MM.1S (cell line): ENCODE measurements around the gene EVI5.

Source experiments
- DNase-seq: peaks from one replicate; pipeline ENCODE4 v3.0.0-alpha.2; 2015
- H2AFZ ChIP-seq: fragments of 300-600 bp; sonication (generic); 2 replicates; pipeline ENCODE4 v1.6.0; 2016; ENCODE audit warnings: antibody characterized with exemption, low read length
- H3F3A ChIP-seq: fragments of 300-600 bp; sonication (generic); 2 replicates; pipeline ENCODE4 v1.6.1; 2016; ENCODE audit warnings: mild to moderate bottlenecking, antibody characterized with exemption, low read length, moderate library complexity, mixed read lengths; ENCODE audit not compliant: insufficient read depth
- H3K27ac ChIP-seq: fragments of 300-600 bp; sonication (generic); 2 replicates; pipeline ENCODE4 v1.5.1; 2016; ENCODE audit warnings: mild to moderate bottlenecking, low read length
- H3K27me3 ChIP-seq: fragments of 300-600 bp; sonication (generic); replicated peaks from 2 replicates; pipeline ENCODE4 v1.6.0; 2016; ENCODE audit warnings: low read length; ENCODE audit not compliant: insufficient read depth
- H3K36me3 ChIP-seq: fragments of 300-600 bp; sonication (generic); replicated peaks from 2 replicates; pipeline ENCODE4 v1.6.1; 2016; ENCODE audit warnings: mild to moderate bottlenecking, low read length, mixed read lengths; ENCODE audit not compliant: insufficient read depth
- H3K4me1 ChIP-seq: fragments of 300-600 bp; sonication (generic); 2 replicates; pipeline ENCODE4 v1.6.1; 2016; ENCODE audit warnings: low read length, mixed read lengths
- H3K4me2 ChIP-seq: fragments of 300-600 bp; sonication (generic); 2 replicates; pipeline ENCODE4 v1.6.0; 2016; ENCODE audit warnings: low read depth, low read length
- H3K4me3 ChIP-seq: fragments of 300-600 bp; sonication (generic); 2 replicates; pipeline ENCODE4 v1.5.1; 2016; ENCODE audit warnings: low read length, mixed read lengths
- H3K79me2 ChIP-seq: fragments of 300-600 bp; sonication (generic); 2 replicates; pipeline ENCODE4 v1.6.1; 2016; ENCODE audit warnings: mixed run types, low read length, mixed read lengths
- H3K9ac ChIP-seq: fragments of 300-600 bp; sonication (generic); 2 replicates; pipeline ENCODE4 v1.6.1; 2016; ENCODE audit warnings: low read length, mixed read lengths
- H3K9me2 ChIP-seq: fragments of 300-600 bp; sonication (generic); replicated peaks from 2 replicates; pipeline ENCODE4 v1.6.1; 2016; ENCODE audit warnings: mild to moderate bottlenecking, low read length, mixed read lengths; ENCODE audit not compliant: insufficient read depth
- H3K9me3 ChIP-seq: fragments of 300-600 bp; sonication (generic); replicated peaks from 2 replicates; pipeline ENCODE4 v1.6.1; 2016; ENCODE audit warnings: mild to moderate bottlenecking, low read length, mixed read lengths; ENCODE audit not compliant: insufficient read depth
- H4K20me1 ChIP-seq: fragments of 300-600 bp; sonication (generic); 2 replicates; pipeline ENCODE4 v1.6.1; 2016; ENCODE audit warnings: mild to moderate bottlenecking, low read length, moderate library complexity, mixed read lengths; ENCODE audit not compliant: insufficient read depth
- EZH2 ChIP-seq: fragments of 300-600 bp; sonication (generic); optimal IDR thresholded peaks from 2 replicates; pipeline ENCODE3; 2017; ENCODE audit warnings: low read depth, mild to moderate bottlenecking, antibody characterized with exemption, low read length, mixed read lengths
- EZH2phosphoT487 ChIP-seq: fragments of 300-600 bp; sonication (generic); IDR thresholded peaks from 2 replicates; pipeline ENCODE4 v1.6.1; 2018; ENCODE audit warnings: antibody characterized with exemption, low read length
- TF ChIP-seq, protein P1 (sequence below): fragments of 300-600 bp; sonication (generic); IDR thresholded peaks from 2 replicates; pipeline ENCODE4 v1.5.1; 2016; ENCODE audit warnings: antibody characterized with exemption, low read length, mixed read lengths

Gene EVI5

GRCh38 chr1:92795166-92795565 lies 10.3 kb upstream of the EVI5 start:
- H3K36me3 ChIP-seq, result no peaks in the 10 kb centered on the region
- TF ChIP-seq, protein P1, sequence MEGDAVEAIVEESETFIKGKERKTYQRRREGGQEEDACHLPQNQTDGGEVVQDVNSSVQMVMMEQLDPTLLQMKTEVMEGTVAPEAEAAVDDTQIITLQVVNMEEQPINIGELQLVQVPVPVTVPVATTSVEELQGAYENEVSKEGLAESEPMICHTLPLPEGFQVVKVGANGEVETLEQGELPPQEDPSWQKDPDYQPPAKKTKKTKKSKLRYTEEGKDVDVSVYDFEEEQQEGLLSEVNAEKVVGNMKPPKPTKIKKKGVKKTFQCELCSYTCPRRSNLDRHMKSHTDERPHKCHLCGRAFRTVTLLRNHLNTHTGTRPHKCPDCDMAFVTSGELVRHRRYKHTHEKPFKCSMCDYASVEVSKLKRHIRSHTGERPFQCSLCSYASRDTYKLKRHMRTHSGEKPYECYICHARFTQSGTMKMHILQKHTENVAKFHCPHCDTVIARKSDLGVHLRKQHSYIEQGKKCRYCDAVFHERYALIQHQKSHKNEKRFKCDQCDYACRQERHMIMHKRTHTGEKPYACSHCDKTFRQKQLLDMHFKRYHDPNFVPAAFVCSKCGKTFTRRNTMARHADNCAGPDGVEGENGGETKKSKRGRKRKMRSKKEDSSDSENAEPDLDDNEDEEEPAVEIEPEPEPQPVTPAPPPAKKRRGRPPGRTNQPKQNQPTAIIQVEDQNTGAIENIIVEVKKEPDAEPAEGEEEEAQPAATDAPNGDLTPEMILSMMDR, result no peak
- TF ChIP-seq EZH2 (no peak), EZH2phosphoT487 (no peak)
- no peaks in the 10 kb centered on the region for H3K9me3 ChIP-seq
- H3K27me3 ChIP-seq, result no peaks in the 10 kb centered on the region
- H2AFZ ChIP-seq, result no peak overlapping the region
- no peaks in the 10 kb centered on the region for H4K20me1 ChIP-seq
- H3K4me3 ChIP-seq, result no peak overlapping the region
- no peaks in the 10 kb centered on the region for H3K9me2 ChIP-seq
- H3K4me1 ChIP-seq, result no peaks in the 10 kb centered on the region
- no peaks in the 10 kb centered on the region for H3K79me2 ChIP-seq
- H3F3A ChIP-seq, result no peaks in the 10 kb centered on the region
- H3K9ac ChIP-seq, result no peak overlapping the region
- H3K27ac ChIP-seq, result no peak overlapping the region
- H3K4me2 ChIP-seq, result no peak overlapping the region
- no peak for DNase-seq

DNA sequence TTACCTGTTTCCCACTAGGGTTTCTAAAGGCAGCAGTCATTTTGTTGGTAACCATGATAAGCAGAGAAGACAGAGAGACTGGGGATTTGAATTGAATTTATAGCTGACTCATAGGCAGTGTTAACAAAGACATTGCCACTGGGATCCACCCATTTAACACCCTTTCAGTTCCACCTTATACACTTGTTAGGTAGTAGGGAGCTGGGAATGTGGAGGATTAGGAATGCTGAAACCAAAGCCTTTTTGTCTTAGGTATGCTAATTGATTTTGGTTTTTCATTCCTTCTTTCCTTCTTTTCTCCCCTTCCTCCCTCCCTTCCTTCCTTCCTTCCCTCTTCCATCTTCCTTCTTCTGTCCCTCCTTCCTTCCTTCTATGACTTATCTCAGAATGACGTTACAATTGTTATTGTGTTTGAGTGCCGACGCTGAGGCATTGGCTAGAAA lies 7.5 kb upstream of the EVI5 start:
- Histone ChIP-seq H3K79me2 (no peaks in the 10 kb centered on the region), H3K9ac (no peak overlapping the region), H2AFZ (no peak overlapping the region), H3K4me2 (no peak overlapping the region), H3K9me3 (no peaks in the 10 kb centered on the region), H3K36me3 (no peaks in the 10 kb centered on the region), H3K9me2 (no peaks in the 10 kb centered on the region), H3K27me3 (no peaks in the 10 kb centered on the region), H3F3A (no peaks in the 10 kb centered on the region), H3K4me1 (no peaks in the 10 kb centered on the region), H3K27ac (no peak overlapping the region), H3K4me3 (no peak overlapping the region), H4K20me1 (no peaks in the 10 kb centered on the region)
- TF ChIP-seq, protein P1, result no peak
- TF ChIP-seq EZH2, result no peak
- TF ChIP-seq EZH2phosphoT487, result no peak
- no peak for DNase-seq

DNA sequence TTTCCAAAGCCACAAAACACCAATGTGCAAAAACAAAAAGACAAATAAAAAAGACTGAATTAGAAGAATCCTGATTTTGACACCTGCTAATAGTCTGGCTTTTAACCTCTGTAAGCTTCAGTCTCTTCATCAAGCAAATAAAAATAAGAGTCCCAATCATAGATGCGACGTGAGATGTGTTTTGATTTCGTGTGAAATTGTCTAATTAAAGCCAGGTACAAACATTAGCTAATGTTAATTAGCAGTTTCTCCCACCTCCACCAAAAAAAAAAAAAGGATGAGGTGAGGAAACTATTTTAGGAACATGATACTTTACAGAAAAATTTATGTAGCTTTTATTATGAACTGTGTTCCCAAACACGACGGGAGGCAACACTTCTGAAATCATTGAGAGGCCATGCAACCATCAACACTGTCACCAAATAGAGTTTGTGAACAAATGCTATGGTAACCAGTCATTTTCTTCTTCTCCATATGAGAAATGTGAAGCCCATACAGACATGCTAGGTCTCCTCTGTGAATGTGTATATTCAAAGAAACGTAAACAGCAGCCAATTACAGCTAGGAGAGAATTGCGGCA lies 6.7 kb upstream of the EVI5 start:
- no peaks in the 10 kb centered on the region for H3K9me3 ChIP-seq
- no peak overlapping the region for H3K27ac ChIP-seq
- H4K20me1 ChIP-seq, result no peaks in the 10 kb centered on the region
- H3K9me2 ChIP-seq, result no peaks in the 10 kb centered on the region
- H2AFZ ChIP-seq, result no peak overlapping the region
- no peak overlapping the region for H3K4me2 ChIP-seq
- no peak for DNase-seq
- TF ChIP-seq EZH2, result no peak
- TF ChIP-seq, protein P1, result no peak
- no peak for TF ChIP-seq EZH2phosphoT487
- no peak overlapping the region for H3K4me3 ChIP-seq
- no peaks in the 10 kb centered on the region for H3F3A ChIP-seq
- no peaks in the 10 kb centered on the region for H3K36me3 ChIP-seq
- H3K9ac ChIP-seq, result no peak overlapping the region
- no peaks in the 10 kb centered on the region for H3K27me3 ChIP-seq
- no peaks in the 10 kb centered on the region for H3K4me1 ChIP-seq
- no peaks in the 10 kb centered on the region for H3K79me2 ChIP-seq
